IMR-90 (cell line): ENCODE measurements around the gene CRYZL1.

Experiments
- CEBPB ChIP-seq: IDR thresholded peaks from 2 replicates; pipeline ENCODE4 v1.6.1; 2012; ENCODE audit warnings: low read depth, low read length, improper control_type of control experiment
- CTCF ChIP-seq: conservative IDR thresholded peaks from 2 replicates; pipeline ENCODE4 v1.5.1; 2012; ENCODE audit warnings: mild to moderate bottlenecking, low read depth, low read length, improper control_type of control experiment
- POLR2A ChIP-seq: IDR thresholded peaks from 2 replicates; pipeline ENCODE4 v1.6.1; 2012; ENCODE audit warnings: mild to moderate bottlenecking, low read depth, low read length

- TF ChIP-seq POLR2A (no peak), CTCF (no peak), CEBPB (peak; percentile 56)
These were observed 89.2 kb downstream of the CRYZL1 start for GRCh38 chr21:33552093-33552998.
